Inferior parietal cortex (tissue), 1 donor: ENCODE results near the gene SPOCD1.
A peak's percentile ranks its signal among the peaks of the same experiment; 100 is the strongest.

Experiments used
- DNase-seq: peaks from one replicate; pipeline ENCODE4 v3.0.0-alpha.2; 2016; ENCODE audit errors: extremely low spot score

SPOCD1 gene

GRCh38 chr1:31755850-31756492, 59.9 kb downstream of the SPOCD1 start:
- DNase-seq: no peak

- DNase-seq: no peak
These were observed 60.6 kb downstream of the SPOCD1 start for GRCh38 chr1:31755197-31755611.

- DNase-seq: no peak
These were observed 61.4 kb downstream of the SPOCD1 start for GRCh38 chr1:31754397-31754796.

DNA sequence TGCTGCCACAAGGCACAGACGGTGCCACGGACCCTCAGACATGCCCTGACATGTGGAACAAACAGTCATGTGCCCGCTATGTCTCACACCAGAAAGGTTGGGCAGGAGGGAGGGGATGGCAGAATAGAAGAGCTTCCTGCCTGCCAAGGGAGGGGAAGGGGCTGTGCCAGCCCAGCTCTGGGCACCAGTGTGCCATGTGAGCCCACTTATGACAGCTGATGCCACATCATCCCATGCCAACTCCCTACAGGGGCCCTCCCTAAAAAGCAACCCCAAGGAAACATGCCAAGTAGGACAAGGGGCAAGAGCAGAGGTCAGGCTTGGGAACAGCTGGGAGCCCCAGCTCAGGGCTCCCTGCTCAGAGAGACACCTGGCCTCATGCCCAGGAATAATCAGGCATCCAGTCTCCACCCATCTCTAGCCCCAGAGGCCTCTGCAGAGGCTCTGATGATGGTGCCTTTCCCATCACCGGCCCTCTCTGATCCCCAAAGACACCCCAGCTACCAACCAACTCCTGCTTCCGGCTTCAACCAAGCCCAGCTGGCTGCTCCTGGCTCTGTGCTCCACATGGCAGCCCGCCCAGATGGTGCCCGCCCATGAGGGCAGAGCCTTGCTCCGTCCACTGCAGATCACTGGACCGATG, 62.0 kb downstream of the SPOCD1 start:
- DNase-seq: peak; percentile 85

GRCh38 chr1:31752952-31753475, 62.8 kb downstream of the SPOCD1 start:
- no peak for DNase-seq

GRCh38 chr1:31752258-31752657, 63.6 kb downstream of the SPOCD1 start:
- no peak for DNase-seq

- no peak for DNase-seq
These were observed 64.0 kb downstream of the SPOCD1 start for GRCh38 chr1:31751822-31752241.

DNA sequence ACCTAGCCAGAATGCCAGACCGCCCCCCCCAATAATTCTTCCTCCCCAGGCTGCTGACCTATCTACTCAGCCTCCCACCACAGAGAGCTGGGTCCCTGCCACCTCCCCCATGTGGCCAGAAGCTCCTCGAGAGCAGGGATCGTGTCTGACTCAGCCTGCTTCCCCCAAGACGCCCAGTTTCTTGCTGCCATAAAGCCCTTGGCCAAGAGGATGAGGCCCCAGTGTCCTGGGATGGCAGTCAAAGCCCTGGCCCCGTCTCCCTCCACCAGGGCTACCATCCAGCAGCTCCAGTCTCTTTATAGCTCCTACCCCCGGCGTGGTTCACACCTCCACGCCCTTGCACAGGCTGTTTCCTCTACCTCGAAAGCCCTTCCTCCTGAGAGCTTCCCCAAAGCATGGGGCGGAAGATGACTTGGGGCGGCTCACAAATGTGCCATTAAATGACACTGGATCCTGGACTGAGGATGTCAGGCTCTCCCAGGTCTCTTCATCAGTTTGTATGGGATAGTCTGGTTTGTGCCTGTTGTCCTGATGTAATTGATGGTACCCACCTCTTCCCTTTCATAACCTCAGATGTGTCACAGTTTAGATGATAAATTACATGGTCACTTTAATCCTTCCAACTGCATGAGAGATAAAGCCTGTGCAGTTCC, 64.8 kb downstream of the SPOCD1 start:
- no peak for DNase-seq

- DNase-seq: no peak
These were observed 65.8 kb downstream of the SPOCD1 start for GRCh38 chr1:31749785-31750735.

- DNase-seq: no peak
These were observed 67.5 kb downstream of the SPOCD1 start for GRCh38 chr1:31748365-31748764.

GRCh38 chr1:31747304-31747703, 68.5 kb downstream of the SPOCD1 start:
- DNase-seq: no peak

- no peak for DNase-seq
These were observed 69.1 kb downstream of the SPOCD1 start for GRCh38 chr1:31746687-31747086.

- no peak for DNase-seq
These were observed 69.7 kb downstream of the SPOCD1 start for GRCh38 chr1:31745946-31746670.

GRCh38 chr1:31745096-31745945, 70.5 kb downstream of the SPOCD1 start:
- DNase-seq: peak; percentile 71

- DNase-seq: no peak
These were observed 71.5 kb downstream of the SPOCD1 start for GRCh38 chr1:31744165-31744888.

DNA sequence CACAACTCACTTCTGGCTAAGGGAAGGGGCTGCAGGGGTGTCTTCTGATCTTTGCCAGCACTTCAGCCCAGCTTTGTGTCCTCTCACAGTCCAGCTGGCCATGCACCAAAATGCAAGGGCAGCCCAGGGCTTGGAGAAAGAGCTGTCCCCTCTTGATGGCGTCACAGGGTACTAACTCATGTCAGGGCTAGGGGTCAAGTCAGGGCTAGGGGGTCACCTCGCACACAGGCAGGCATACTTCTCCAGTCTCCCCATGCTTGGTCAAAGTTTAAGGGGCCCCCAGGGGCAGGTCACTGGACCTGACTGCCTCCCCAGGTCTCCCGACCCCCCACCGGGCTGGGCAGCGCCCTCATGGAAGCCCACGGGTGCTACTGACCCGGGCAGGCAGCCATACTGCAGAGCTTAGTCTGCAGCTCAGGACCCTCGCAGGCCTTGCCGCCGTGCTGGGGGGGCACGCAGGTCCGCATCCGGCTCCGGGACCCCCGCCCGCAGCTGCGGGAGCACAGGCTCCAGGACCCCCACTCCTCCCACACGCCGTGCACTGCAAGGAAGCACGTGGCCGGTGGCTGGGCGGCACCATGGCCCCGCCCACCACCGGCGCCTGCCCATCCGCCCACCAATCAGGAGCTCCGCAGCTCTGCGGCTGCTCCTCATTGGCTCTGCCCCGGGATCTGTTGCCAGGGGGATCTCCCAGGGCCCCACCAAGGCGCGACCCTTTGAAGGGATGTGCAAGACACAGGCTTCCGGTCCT, 73.2 kb downstream of the SPOCD1 start:
- no peak for DNase-seq
